ENCODE results near the gene ZNF263. TPM values are rescaled to one million over a fixed set of nuclear protein-coding genes. Genes with fewer than 3 reads are reported as not detected.
"Not testable (repeated sequence)": the region's sequence is repeated elsewhere in the genome, so short reads cannot be mapped to it uniquely, and the experiment has no call there.

ZNF263 gene
- total RNA-seq, 1 donor from 2014 or later: 35.3 TPM

DNA sequence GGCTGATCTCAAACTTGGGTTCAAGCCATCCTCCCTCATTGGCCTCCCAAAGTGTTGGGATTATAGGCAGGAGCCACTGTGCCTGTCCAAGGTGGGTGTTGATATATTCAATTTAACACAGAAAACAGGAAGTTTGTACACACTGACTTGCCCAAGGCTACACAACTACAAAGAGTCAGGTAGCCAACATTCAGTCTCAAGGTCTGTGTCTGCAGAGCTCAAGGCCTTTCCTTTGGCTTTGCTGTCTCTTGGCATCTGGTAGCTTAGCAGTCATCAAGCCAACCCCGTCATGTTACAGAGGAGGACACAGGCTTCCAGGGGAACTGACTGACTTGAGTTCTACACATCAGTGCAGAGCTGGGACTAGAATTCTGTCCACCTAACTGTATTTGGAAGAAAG, 15.0 kb upstream of the ZNF263 start:
- DNase-seq: no peak

DNA sequence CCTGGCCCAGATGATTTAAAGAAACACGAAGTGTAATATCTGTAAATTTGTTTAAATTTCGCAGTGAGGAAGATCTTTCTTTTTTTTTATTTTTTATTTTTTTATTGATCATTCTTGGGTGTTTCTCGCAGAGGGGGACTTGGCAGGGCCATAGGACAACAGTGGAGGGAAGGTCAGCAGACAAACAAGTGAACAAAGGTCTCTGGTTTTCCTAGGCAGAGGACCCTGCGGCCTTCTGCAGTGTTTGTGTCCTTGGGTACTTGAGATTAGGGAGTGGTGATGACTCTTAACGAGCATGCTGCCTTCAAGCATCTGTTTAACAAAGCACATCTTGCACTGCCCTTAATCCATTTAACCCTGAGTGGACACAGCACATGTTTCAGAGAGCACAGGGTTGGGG, 12.6 kb upstream of the ZNF263 start:
- not testable (repeated sequence) for DNase-seq

GRCh38 chr16:3271281-3271680, 12.0 kb upstream of the ZNF263 start:
- not testable (repeated sequence) for DNase-seq

DNA sequence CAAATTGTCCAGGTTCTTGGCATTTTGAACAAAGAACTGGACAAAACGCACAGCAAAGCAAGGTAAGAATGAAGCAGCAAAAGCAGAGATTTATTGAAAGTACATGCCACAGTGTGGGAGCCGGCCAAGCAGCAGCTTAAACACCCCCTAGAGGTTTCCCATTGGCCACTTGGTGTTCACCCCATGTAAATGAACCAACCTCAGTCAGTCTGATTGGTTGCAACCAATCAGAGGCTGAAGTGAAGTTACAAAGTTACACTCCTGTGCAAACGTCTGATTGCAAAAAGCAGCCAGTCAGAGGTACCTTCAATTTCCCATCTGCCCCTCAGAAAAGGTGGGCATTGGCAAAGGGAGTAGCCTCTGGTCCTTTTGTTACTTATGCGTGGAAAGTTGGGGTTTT, 8.8 kb upstream of the ZNF263 start:
- DNase-seq: no peak

DNA sequence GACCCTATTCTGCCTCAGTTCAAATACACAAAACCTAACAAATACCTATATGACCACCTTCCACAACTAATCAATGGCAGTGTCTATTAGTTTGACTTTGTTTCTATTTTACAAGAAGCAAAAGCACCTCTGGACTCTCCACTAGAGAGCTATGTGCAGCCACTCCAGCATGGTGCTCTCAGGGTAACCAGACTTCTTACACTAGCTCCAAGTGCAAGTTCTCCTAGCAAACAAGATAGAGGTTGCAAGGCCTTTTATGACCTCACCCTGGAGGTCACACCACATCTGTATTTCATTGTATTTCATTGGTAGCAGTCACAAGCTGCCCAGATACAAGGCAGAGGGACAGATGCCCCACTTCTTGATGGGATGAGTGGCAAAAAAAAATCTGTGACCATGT, 8.3 kb upstream of the ZNF263 start:
- DNase-seq: no peak

GRCh38 chr16:3276679-3277078, 6.6 kb upstream of the ZNF263 start:
- DNase-seq: no peak

DNA sequence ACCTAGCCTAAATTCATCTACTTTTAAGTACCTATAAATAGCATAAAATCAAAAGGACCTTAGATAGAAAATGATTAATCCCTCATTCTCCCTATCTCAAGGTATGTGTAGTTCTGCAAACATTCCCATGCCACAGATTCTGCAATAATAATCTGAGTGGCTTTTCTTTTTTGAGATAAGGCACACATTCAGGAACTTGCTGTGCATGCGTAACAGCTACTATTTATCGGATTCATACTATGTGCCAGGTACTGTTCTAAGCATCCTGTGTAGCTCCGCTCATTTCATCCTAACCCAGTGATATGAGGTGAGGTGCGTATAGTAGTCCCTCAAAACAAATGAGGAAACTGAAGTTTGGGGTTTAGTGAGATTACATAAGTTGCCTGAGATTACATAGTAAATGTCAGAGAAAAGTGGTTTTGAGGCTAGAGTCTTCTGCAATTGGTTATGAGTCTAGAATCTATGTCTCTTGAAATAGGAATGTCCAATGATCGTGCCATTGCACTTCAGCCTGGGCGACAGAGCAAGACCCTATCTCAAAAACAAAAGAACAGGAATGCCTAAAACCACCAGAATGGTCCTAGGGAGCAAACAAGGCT, 2.0 kb upstream of the ZNF263 start:
- DNase-seq: no peak

GRCh38 chr16:3282103-3282729, 1.1 kb upstream of the ZNF263 start:
- DNase-seq: peak; percentile 68

DNA sequence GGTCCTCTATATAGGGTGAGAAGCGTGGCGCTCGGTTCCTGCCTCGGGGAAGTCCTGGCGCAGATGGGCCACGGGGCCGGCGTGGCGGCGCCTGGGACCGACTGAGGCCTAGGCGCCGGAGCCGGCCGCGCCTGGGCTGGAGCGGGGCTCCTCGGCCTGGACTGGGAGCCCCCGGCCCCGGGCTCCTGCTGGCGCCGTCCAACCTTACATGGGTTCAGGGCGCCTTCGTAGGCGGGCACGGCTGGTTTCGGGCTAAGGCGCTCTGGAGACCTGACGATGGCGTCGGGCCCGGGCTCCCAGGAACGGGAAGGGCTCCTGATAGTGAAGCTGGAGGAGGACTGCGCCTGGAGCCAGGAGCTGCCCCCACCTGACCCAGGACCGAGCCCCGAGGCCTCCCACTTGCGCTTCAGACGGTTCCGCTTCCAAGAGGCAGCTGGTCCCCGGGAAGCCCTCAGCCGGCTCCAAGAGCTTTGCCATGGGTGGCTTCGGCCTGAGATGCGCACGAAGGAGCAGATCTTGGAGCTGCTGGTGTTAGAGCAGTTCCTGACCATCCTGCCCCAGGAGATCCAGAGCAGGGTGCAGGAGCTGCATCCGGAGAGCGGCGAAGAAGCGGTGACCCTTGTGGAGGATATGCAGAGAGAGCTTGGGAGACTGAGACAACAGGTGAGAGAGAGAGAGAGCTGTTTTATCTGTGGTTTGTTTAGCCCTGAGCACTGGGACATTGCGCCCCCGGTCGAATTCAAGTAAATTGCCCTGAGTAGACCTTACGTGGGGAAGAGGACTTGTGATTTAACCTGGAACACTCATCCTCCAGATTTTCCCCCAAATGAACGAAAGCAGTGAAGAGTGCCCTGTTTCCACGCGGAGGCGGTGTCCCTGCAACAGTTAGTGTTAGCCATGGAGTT, 504 bp downstream of the ZNF263 start:
- DNase-seq: no peak

DNA sequence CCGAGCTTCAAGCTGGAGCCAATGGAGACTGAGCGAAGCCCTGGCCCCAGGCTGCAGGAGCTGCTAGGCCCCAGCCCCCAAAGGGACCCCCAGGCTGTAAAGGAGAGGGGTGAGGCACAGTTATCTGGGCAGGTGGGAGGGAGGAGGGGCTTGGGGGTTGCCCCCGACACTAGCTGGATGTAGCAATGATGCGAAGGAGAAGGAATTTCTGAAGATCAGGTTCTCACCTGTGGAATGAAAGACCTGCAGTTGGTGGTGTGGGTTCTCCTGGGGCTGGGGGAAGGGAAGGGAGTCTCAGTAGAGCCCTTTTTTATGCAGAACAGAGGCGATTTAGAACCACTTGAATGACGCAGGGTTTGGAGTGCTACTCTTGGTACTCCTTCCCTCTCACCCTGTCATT, 1.8 kb downstream of the ZNF263 start:
- no peak for DNase-seq

DNA sequence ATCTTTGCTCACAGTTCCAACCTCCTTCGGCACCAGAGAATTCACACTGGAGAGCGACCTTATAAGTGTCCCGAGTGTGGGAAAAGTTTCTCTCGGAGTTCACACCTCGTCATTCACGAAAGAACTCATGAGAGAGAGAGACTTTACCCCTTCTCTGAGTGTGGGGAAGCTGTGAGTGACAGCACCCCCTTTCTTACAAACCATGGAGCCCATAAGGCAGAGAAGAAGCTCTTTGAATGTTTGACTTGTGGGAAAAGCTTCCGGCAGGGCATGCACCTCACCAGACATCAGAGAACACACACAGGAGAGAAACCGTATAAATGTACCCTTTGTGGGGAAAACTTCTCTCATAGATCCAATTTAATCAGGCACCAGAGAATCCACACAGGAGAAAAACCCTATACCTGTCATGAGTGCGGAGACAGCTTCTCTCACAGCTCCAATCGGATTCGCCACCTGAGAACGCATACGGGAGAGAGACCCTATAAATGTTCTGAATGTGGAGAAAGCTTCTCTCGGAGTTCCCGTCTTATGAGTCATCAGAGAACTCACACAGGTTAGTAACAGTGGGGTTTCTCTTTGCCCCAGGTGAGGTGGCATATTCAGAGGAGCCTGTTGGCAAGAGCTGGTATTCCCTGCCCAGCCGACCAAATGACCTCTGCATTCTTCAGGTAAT, 6.8 kb downstream of the ZNF263 start:
- no peak for DNase-seq

DNA sequence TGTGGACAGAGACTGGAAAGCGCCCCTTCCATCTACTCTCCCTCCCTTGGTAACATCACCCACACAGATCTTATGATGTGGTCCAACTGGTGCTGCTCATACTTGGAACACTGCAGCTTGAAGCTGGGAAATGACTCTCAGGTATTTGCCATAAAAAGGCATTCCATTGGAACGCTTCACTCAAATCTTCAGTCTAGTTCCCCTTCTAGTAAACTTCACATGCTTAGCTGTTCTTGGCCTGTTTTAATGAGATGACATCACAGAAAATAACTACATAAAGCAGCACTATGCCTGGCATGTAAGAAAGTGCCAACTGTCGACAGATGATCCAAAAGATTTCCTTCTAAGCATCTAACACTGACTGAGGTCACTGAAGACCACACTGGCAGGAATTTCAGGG, 9.3 kb downstream of the ZNF263 start:
- no peak for DNase-seq

- no peak for DNase-seq
Observed at GRCh38 chr16:3295209-3295608, 11.9 kb downstream of the ZNF263 start.

DNA sequence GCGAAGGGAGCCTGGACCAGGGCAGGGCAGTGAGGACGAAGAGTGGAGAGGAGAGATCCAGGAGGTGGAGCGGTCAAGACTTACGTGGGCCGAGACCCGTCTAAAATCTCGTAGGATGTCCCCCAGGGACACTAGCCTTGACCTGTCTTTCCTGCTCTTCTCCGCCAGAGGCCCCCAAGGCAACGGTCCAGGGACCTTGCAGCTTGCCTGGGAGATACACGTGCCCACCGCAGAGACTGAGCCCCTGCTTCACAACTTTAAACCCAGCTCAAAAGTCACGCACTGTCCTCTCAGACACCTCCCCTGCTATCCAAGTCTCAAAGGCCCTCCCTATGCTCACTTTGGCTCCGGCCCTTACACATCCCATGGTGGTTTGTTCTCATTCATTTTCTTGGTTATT, 12.5 kb downstream of the ZNF263 start:
- DNase-seq: no peak

DNA sequence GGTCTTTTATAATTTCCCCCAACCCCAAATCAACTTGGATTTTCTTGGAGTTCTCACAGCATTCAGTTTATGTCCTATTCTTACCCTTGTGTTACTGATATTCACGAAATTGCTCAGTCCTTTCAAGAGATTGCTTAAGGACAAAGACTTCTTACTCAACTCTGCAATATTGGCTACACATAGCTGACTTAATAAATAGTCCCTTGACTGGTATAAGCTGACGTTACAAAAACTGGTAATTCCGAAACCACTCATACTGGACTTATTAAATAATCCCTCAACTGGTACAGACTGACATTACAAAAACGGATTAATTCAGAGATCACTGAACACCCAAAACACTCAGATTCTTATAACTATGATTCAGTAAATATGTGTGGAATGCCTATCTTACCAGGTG, 21.1 kb downstream of the ZNF263 start:
- DNase-seq: no peak

- peak; percentile 78 for DNase-seq
Observed at GRCh38 chr16:3305109-3306068, 22.1 kb downstream of the ZNF263 start, which contains the start of the genes TIGD7 and ZNF75A. TSS of gene TIGD7 (minus strand) at chr16:3305430. CDS start at chr16:3300614, 4,816 bp downstream. TSS of gene ZNF75A (plus strand) at chr16:3305497. CDS start at chr16:3308429, 2,932 bp downstream.

GRCh38 chr16:3306078-3306477, 22.8 kb downstream of the ZNF263 start:
- no peak for DNase-seq

DNA sequence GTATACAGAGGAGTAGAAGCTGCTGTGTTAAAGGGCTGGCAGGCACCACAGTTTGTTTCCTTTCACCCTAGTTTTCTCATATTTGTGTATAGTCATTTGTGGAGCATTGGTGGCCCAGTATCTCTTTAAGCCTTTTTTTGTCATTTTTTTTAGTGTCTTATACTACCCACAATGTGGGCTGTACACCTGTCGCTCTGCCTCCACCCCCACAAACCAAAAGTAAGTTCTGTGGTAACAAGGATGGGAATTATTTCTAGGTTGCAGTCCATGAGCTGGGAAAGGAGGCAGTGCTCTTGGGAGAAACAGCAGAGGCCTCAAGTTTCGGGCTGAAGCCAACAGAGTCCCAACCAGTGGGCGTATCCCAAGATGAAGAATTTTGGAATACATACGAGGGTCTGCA, 28.2 kb downstream of the ZNF263 start:
- DNase-seq: no peak

- DNase-seq: no peak
Observed at GRCh38 chr16:3317315-3317999, 34.2 kb downstream of the ZNF263 start.

- DNase-seq: no peak
Observed at GRCh38 chr16:3321816-3322215, 38.5 kb downstream of the ZNF263 start.

DNA sequence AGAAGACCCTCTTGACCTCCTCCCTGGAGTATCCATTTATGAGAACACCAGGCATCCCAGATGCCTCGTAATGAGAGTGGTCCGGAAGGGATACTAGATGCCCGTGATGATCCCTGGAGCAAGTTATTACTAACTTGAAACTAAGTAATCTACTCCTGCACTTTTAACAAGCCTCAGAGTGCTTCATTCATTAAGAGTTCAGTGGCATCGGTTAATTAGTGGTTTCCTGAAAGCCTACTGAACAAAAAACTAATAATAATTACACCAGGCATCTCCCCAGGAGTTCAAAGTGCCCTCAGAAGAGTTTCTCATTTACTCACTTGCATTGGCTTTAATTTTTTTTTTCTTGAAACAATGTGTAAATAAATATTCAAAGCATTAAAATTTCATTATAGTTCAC, 44.2 kb downstream of the ZNF263 start:
- DNase-seq: no peak
